Measurements from ENCODE around the gene OR2AE1.

Gene OR2AE1

GRCh38 chr7:99855236-99855635 lies 21.6 kb downstream of the OR2AE1 start:
- DNase-seq, result no peak

- DNase-seq, result no peak
These were observed 28.2 kb downstream of the OR2AE1 start for GRCh38 chr7:99848420-99849216.

- no peak for DNase-seq
These were observed 32.5 kb downstream of the OR2AE1 start for GRCh38 chr7:99844328-99844727.

- no peak for DNase-seq
These were observed 33.0 kb downstream of the OR2AE1 start for GRCh38 chr7:99843808-99844207.

- no peak for DNase-seq
These were observed 33.9 kb downstream of the OR2AE1 start for GRCh38 chr7:99842926-99843325.

GRCh38 chr7:99840136-99840869 lies 36.5 kb downstream of the OR2AE1 start:
- no peak for DNase-seq

GRCh38 chr7:99839287-99840021 lies 37.4 kb downstream of the OR2AE1 start:
- DNase-seq, result no peak

- DNase-seq, result no peak
These were observed 39.0 kb downstream of the OR2AE1 start for GRCh38 chr7:99837649-99838361.

GRCh38 chr7:99835189-99835588 lies 41.6 kb downstream of the OR2AE1 start:
- no peak for DNase-seq

GRCh38 chr7:99834382-99834781 lies 42.5 kb downstream of the OR2AE1 start:
- no peak for DNase-seq

GRCh38 chr7:99833289-99833877 lies 43.5 kb downstream of the OR2AE1 start:
- no peak for DNase-seq

- no peak for DNase-seq
These were observed 45.2 kb downstream of the OR2AE1 start for GRCh38 chr7:99831595-99831994.

- DNase-seq, result no peak
These were observed 47.2 kb downstream of the OR2AE1 start for GRCh38 chr7:99829524-99830160.

- DNase-seq, result no peak
These were observed 48.0 kb downstream of the OR2AE1 start for GRCh38 chr7:99828811-99829210.

GRCh38 chr7:99827040-99827778 lies 49.6 kb downstream of the OR2AE1 start:
- DNase-seq, result no peak

All from activated T-cell treated with anti-CD3 and anti-CD28 coated beads for 4 hours (primary cell).